ENCODE results near the gene ARHGEF3.
A peak's percentile ranks its signal among the peaks of the same experiment; 100 is the strongest.
"Not testable (repeated sequence)": the region's sequence is repeated elsewhere in the genome, so short reads cannot be mapped to it uniquely, and the experiment has no call there.

Gene ARHGEF3

GRCh38 chr3:56737006-56737405, 64.7 kb downstream of the ARHGEF3 start:
- DNase-seq (ENCODE audit: low read depth): no peak

DNA sequence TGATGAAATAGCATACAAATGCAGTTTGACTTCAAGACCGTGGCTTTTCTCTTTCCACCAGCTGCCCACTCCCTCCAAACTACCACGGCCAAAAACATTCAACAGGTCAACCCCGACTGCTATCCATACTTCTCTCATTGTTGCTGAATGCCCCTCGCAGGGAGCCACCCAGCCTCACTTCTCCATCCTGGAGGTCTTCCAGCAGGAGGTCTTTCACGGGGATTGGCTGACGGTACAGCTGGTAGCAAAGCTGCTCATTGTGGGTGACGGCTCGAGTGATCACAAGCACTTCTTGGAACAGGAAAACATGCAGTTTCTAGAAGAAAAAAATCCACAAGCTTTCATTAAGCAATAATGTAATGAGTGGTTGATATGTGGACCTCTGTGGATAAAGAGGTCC, 69.6 kb downstream of the ARHGEF3 start:
- DNase-seq (ENCODE audit: low read depth): no peak

- peak; percentile 39 for DNase-seq (ENCODE audit: low read depth)
Observed at GRCh38 chr3:56725175-56725574, 76.6 kb downstream of the ARHGEF3 start.

DNA sequence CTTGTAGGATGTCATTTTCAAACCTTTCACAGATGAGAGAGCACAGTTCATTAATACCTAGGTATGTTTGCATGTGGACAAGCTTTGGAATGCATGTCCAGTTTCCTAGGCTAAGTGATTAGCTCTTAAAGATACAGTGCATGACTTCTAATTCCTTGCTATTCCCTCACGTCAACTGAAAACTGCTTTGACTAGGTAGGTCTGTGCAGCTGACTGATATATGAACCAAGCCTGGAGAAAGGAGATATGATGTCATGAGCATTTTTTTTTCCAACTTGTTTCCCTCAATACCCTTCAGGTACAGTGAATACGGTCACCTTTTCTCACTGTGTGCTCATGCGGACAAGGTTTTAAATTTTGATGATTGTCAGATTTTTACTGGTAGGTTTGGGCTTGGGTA, 77.1 kb downstream of the ARHGEF3 start:
- DNase-seq (ENCODE audit: low read depth): no peak

GRCh38 chr3:56720849-56721248, 80.9 kb downstream of the ARHGEF3 start:
- DNase-seq (ENCODE audit: low read depth): no peak

DNA sequence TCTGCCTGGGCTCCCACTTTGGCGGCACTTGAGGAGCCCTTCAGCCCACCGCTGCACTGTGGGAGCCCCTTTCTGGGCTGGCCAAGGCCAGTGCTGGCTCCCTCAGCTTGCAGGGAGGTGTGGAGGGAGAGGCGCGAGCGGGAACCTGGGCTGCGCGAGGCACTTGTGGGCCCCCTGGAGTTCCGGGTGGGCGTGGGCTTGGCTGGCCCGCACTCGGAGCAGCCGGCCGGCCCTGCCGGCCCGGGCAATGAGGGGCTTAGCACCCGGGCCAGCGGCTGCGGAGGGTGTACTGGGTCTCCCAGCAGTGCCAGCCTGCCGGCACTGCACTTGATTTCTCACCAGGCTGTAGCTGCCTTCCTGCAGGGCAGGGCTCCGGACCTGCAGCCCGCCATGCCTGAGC, 82.9 kb downstream of the ARHGEF3 start:
- DNase-seq (ENCODE audit: low read depth): not testable (repeated sequence)

DNA sequence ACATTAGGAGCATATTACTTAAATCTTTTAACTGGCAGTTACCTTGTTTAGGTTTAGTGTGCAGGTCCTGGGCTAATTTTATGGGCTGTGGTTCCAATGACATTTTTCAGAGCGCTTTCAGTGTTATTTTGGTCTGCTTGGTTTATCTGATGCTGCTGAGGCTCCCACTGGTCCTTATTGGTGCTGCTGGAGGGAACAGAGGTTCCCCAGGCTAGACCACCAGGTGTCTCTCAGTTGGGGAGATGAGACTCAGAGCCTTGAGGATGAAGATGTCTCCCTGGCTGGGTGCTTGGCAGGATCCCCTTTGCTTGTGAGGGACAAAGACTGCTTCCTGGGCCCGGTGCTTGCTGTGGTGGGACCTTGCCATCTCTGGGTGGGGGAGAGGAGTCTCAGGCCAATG, 90.4 kb downstream of the ARHGEF3 start:
- DNase-seq (ENCODE audit: low read depth): no peak

- not testable (repeated sequence) for DNase-seq (ENCODE audit: low read depth)
Observed at GRCh38 chr3:56707412-56707811, 94.3 kb downstream of the ARHGEF3 start.

DNA sequence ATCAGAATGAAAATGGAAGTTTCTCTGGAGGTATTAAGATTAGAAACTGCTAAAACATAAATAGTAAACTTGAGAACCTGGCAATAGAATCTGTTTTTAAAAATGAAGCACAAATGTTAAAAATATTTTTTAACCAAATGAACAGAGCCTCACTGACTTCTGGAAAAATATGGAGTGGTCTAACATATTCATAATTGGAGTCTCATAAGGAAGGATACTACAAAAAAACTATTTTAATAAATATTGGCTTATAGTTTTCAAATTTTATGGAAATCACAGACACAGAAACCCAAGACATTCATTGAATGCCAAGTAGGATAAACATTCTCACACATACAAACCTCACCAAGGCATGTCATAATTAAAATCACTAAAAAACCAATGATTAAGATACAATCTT, 95.1 kb downstream of the ARHGEF3 start:
- no peak for DNase-seq (ENCODE audit: low read depth)

DNA sequence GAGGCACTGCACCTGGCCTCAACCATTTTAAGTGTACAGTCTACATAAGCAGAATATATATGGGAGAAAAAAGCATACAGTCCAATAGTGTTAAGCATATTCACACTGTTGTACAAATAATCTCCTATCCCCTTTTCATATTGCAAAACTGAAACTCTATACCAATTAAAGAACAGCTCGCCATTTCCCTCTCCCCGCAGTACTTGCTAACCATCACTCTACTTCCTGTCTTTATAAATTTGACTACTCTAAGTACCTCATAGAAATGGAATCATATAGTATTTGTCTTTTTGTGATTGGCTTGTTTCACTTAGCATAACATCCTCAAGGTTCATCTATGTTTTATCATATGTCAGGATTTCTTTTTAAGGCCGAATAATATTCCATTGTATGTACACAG, 97.0 kb downstream of the ARHGEF3 start:
- no peak for DNase-seq (ENCODE audit: low read depth)

- DNase-seq (ENCODE audit: low read depth): peak; percentile 42
Observed at GRCh38 chr3:56702490-56703315, 99.0 kb downstream of the ARHGEF3 start.

DNA sequence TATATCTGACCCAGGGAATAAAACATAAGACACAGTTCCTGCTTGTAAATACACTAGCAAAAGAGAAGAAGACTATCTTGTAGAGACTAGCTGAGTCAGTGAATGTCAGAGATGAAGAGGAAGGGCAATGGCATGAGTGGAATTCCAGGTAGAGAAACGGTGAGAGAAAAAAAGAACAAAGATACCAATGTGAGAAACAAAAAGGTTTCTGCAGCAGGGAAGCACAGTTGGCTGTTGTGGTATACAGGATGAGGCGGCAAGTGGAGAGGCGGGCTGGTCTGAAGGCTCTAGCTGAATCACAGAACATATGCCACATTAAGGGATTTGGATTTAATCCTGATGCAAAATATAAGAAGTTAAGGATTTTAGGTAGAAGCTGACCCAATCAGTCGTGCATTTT, 101.6 kb downstream of the ARHGEF3 start:
- no peak for DNase-seq (ENCODE audit: low read depth)

- DNase-seq (ENCODE audit: low read depth): no peak
Observed at GRCh38 chr3:56694867-56695683, 106.7 kb downstream of the ARHGEF3 start.

DNA sequence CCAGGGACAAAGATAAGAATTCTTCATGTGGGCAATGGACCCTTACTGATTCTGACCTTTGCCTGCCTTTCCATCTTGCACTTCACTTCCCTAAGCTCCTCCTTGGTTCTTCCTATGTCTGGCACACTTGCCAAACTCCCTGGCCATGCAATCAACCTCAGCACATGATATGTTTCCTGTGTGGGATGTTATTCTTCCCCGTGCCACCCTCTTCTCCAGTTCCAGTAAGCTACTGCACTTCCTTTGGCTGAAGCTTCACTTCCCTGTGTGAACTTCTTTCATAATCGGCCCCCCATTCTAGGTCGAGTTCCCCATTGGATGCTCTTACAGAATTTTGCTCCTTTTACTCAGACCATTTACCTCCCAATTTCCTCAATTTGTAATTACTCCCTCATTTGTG, 108.0 kb downstream of the ARHGEF3 start:
- no peak for DNase-seq (ENCODE audit: low read depth)

DNA sequence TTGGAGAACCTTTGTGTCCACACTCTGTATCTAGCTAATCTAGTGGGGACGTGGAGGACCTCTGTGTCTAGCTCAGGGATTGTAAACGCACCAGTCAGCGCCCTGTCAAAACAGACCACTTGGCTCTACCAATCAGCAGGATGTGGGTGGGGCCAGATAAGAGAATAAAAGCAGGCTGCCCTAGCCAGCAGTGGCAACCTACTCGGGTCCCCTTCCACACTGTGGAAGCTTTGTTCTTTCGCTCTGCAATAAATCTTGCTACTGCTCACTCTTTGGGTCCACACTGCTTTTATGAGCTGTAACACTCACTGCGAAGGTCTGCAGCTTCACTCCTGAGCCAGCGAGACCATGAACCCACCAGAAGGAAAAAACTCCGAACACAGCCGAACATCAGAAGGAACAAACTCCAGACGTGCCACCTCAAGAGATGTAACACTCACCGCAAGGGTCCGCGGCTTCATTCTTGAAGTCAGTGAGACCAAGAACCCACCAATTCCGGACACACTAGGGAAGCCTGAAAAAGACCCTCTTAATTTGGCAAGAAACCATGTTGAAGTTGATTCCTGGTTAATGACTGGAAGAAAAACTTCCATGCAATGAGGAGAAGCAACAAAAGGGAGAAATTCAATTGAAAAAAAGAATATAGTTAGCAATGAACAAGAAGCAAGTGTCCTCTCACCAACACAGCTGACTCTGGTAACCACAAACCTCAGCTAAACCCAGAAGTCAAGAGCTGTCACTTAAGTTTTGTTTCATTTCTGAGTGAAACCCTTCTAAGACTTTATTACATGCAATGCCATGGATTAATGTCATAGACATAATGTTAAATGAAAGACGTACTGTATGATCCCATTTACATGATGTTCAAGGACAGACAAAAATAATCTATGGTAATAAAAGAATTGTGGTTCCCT, 109.0 kb downstream of the ARHGEF3 start:
- DNase-seq (ENCODE audit: low read depth): not testable (repeated sequence)

DNA sequence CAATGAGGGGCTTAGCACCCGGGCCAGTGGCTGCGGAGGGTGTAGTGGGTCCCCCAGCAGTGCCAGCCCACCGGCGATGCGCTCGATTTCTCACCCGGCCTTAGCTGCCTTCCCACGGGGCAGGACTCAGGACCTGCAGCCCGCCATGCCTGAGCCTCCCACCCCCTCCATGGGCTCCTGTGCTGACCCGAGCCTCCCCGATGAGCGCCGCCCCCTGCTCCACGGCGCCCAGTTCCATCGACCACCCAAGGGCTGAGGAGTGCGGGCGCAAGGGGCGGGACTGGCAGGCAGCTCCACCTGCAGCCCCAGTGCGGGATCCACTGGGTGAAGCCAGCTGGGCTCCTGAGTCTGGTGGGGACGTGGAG, 109.8 kb downstream of the ARHGEF3 start:
- DNase-seq (ENCODE audit: low read depth): not testable (repeated sequence)

DNA sequence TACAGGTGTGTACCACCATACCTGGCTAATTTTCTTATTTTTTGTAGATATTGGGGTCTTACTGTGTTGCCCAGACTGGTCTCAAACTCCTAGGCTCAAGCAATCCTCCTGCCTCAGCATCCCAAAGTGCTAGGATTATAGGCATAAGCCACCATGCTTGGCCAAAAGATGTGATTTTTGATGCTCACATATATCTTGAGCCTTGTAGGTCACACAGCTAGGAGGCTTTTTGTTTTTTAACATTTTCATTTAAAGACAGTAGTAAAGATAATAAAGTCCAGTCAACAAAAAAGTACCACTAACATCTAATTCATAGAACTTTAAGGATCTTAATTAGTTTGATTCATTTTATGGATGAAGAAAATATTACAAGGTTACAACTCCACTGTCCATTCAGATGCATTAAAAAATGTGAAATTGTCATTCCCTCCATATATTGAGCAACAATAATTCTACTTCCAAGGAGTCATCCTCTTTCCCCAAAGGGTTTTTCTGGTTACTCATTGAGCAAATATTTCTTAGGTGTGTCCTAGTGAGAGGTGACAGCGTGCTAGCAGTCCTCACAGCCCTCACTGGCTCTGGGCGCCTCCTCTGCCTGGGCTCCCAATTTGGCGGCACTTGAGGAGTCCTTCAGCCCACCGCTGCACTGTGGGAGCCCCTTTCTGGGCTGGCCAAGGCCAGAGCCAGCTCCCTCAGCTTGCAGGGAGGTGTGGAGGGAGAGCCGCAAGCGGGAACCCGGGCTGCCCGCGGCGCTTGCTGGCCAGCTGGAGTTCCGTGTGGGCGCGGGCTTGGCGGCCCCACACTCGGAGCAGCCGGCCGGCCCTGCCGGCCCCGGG, 110.4 kb downstream of the ARHGEF3 start:
- DNase-seq (ENCODE audit: low read depth): no peak

- DNase-seq (ENCODE audit: low read depth): no peak
Observed at GRCh38 chr3:56689303-56689702, 112.4 kb downstream of the ARHGEF3 start.

DNA sequence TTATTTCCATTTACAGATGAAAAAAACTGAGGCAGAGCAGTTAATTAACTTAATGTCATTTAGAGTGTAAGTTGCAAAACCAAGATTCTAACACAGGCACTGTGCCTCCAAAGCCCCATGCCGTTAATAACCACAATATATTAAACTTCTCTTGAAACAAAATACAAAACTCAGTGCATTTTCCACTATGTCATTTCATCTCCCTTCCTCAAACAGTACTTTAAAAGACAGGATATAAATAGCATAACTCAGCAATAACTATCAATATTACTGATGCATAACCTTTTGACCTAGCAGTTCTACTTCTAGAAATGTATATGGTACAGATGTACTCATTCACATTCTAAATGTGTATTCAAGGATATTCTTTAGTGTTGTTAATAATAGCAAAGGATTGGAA, 113.6 kb downstream of the ARHGEF3 start:
- no peak for DNase-seq (ENCODE audit: low read depth)

GRCh38 chr3:56684029-56684428, 117.7 kb downstream of the ARHGEF3 start:
- DNase-seq (ENCODE audit: low read depth): no peak

GRCh38 chr3:56683122-56683817, 118.5 kb downstream of the ARHGEF3 start, which contains the start of gene TASOR:
Gene TASOR (minus strand): TSS chr3:56683265. CDS start chr3:56683006, 259 bp downstream.
- peak; percentile 71 for DNase-seq (ENCODE audit: low read depth)
